Right atrium auricular region (tissue), 2 donors: ENCODE data around the gene SUGCT. TPM values are rescaled to one million over a fixed set of nuclear protein-coding genes. Genes with fewer than 3 reads are reported as not detected.

Experiments used
- DNase-seq: peaks from one replicate; pipeline ENCODE4 v3.0.0-alpha.2; 2019; ENCODE audit warnings: low spot score
- H3K27ac ChIP-seq, 2 donors: fragments of 200-600 bp; sonication (generic); 1 replicate in 1 of 2; 2 replicates in 1 of 2; pipeline ENCODE4 v1.5.1; 2016 to 2019
- H3K27me3 ChIP-seq, 2 donors: fragments of 200-600 bp; sonication (generic); one replicate each; pipeline versions ENCODE4 v1.5.1 to v1.6.0; 2017 to 2019
- H3K36me3 ChIP-seq: fragments of 200-600 bp; sonication (generic); one replicate; pipeline ENCODE4 v1.5.1; 2016
- H3K4me1 ChIP-seq, 2 donors: fragments of 200-600 bp; sonication (generic); one replicate each; pipeline versions ENCODE4 v1.5.1 to v1.6.0; 2017 to 2019
- H3K4me3 ChIP-seq, 2 donors: fragments of 200-600 bp; sonication (generic); 1 replicate in 1 of 2; 2 replicates in 1 of 2; pipeline ENCODE4 v1.5.1; 2017 to 2019; ENCODE audit warnings: mild to moderate bottlenecking in 1 of 2, moderate library complexity in 1 of 2
- H3K9me3 ChIP-seq, 2 donors: fragments of 200-600 bp; sonication (generic); one replicate each; pipeline ENCODE4 v1.5.1; 2019
- total RNA-seq, 2 donors: library from RNA; depleted of rRNA; stranded (reverse); fragments of >200 nt; gene quantifications; one replicate each; pipeline ENCODE4 v1.1.0, GENCODE V29; 2016
- TF ChIP-seq, protein P1 (sequence below), 2 donors: fragments of 200-600 bp; sonication (generic); IDR thresholded peaks; one replicate each; pipeline ENCODE4 v1.5.1; 2019; ENCODE audit warnings: antibody characterized with exemption in 2 of 2

SUGCT gene
- total RNA-seq, 2 donors from 2014 or later, result 2.6 to 5.4 TPM

- H3K27ac ChIP-seq, result no peak overlapping the region
- H3K36me3 ChIP-seq, result no peaks in the 10 kb centered on the region
- TF ChIP-seq, protein P1, sequence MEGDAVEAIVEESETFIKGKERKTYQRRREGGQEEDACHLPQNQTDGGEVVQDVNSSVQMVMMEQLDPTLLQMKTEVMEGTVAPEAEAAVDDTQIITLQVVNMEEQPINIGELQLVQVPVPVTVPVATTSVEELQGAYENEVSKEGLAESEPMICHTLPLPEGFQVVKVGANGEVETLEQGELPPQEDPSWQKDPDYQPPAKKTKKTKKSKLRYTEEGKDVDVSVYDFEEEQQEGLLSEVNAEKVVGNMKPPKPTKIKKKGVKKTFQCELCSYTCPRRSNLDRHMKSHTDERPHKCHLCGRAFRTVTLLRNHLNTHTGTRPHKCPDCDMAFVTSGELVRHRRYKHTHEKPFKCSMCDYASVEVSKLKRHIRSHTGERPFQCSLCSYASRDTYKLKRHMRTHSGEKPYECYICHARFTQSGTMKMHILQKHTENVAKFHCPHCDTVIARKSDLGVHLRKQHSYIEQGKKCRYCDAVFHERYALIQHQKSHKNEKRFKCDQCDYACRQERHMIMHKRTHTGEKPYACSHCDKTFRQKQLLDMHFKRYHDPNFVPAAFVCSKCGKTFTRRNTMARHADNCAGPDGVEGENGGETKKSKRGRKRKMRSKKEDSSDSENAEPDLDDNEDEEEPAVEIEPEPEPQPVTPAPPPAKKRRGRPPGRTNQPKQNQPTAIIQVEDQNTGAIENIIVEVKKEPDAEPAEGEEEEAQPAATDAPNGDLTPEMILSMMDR (IDR thresholded peaks at IDR 0.05), result no peak
- no peaks in the 10 kb centered on the region for H3K9me3 ChIP-seq
- no peaks in the 10 kb centered on the region for H3K27me3 ChIP-seq
- H3K4me1 ChIP-seq, result no peaks in the 10 kb centered on the region
- no peak overlapping the region for H3K4me3 ChIP-seq
- no peak for DNase-seq
These were observed 446.0 kb downstream of the SUGCT start for GRCh38 chr7:40580776-40581175.

DNA sequence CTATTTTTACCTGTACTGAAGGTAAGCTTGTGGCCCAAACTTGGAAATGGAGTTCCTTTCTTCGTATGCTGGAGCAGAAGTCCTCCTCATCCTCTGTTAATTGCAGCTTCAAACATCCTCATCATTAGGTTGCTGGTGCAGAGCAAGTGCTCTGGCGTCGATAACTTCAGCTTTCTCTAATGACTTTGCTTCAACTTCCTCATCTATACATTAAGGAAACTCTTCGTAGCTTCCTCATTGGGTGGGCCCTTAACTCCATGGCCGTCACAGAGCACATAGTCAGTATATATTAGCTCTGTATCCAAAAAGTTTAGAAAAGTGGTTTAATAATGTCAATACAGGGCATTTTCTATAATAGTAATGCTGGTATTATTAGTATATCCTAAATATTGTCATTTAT, 447.7 kb downstream of the SUGCT start:
- no peaks in the 10 kb centered on the region for H3K27me3 ChIP-seq
- no peak overlapping the region for H3K4me3 ChIP-seq
- H3K27ac ChIP-seq, result no peak overlapping the region
- no peaks in the 10 kb centered on the region for H3K9me3 ChIP-seq
- H3K4me1 ChIP-seq, result no peaks in the 10 kb centered on the region
- TF ChIP-seq, protein P1 (IDR thresholded peaks at IDR 0.05), result no peak
- DNase-seq, result no peak
- H3K36me3 ChIP-seq, result no peaks in the 10 kb centered on the region

DNA sequence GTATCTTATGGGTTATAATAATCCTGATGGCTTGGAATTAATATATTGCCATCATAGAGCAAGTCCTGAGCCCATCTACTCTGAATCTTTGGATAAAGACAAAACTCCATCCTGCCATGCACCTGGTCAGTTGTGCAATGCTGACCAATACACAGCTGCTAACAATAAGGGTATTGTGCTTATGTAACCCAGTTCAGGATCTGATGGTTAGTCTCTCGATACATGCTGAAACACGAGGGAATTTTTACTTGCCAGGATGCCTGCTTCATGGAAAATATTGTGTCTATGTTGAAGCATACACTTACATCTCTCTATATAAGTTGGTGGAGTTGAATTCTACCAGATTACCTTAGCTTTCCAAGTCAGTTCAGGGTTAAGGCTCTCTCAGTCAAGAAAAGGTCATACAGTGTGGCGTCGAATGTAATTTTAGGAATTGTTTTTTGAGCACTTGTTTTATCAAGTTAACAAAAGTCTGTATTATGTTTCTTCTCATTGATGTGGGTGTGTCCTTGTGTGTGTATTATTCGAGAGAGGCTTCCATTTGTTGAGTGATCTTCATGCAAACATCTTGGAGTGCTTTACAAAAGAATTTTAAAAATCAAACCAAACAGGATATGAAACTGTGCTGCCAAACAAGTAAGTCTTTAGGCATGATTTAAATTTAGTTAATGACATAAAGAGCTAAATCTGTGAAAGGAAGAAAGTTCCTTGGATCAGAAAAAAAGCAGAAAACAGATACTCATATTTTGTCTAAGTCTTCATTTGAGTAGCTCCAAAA, 449.1 kb downstream of the SUGCT start:
- TF ChIP-seq, protein P1 (IDR thresholded peaks at IDR 0.05), result no peak
- no peak for DNase-seq
- no peak overlapping the region for H3K4me3 ChIP-seq
- no peaks in the 10 kb centered on the region for H3K27me3 ChIP-seq
- H3K27ac ChIP-seq, result no peak overlapping the region
- no peaks in the 10 kb centered on the region for H3K4me1 ChIP-seq
- no peaks in the 10 kb centered on the region for H3K36me3 ChIP-seq
- H3K9me3 ChIP-seq, result no peaks in the 10 kb centered on the region

- Histone ChIP-seq H3K27me3 (no peaks in the 10 kb centered on the region), H3K4me1 (no peaks in the 10 kb centered on the region), H3K36me3 (no peaks in the 10 kb centered on the region), H3K27ac (no peak overlapping the region), H3K4me3 (no peak overlapping the region), H3K9me3 (peaks cover 0 to under 1% of the 10 kb centered on the region in 2 donors)
- TF ChIP-seq, protein P1 (IDR thresholded peaks at IDR 0.05), result no peak
- no peak for DNase-seq
These were observed 450.0 kb downstream of the SUGCT start for GRCh38 chr7:40584667-40585433.

GRCh38 chr7:40586197-40586596, 451.4 kb downstream of the SUGCT start:
- no peaks in the 10 kb centered on the region for H3K36me3 ChIP-seq
- H3K27me3 ChIP-seq, result no peaks in the 10 kb centered on the region
- H3K9me3 ChIP-seq, result peaks cover 0 to 9% of the 10 kb centered on the region in 2 donors
- H3K4me1 ChIP-seq, result no peaks in the 10 kb centered on the region
- TF ChIP-seq, protein P1 (IDR thresholded peaks at IDR 0.05), result no peak
- no peak overlapping the region for H3K4me3 ChIP-seq
- DNase-seq, result no peak
- no peak overlapping the region for H3K27ac ChIP-seq
